HG03565 (cell line): ENCODE measurements around the gene LRP2BP.

Experiments
- ATAC-seq: cut with Tn5 transposase; IDR thresholded peaks from one replicate; pipeline ENCODE4 v1.9.1; 2021; ENCODE audit warnings: mild to moderate bottlenecking, moderate library complexity; ENCODE audit not compliant: unreplicated experiment

Gene LRP2BP

GRCh38 chr4:185362570-185362969 is 33.2 kb downstream of the LRP2BP start:
- ATAC-seq: peak; percentile 41

- ATAC-seq: no peak
Measured at GRCh38 chr4:185361872-185362271, 33.9 kb downstream of the LRP2BP start.

- no peak for ATAC-seq
Measured at GRCh38 chr4:185359767-185360446, 35.8 kb downstream of the LRP2BP start.

- no peak for ATAC-seq
Measured at GRCh38 chr4:185358959-185359358, 36.8 kb downstream of the LRP2BP start.

- no peak for ATAC-seq
Measured at GRCh38 chr4:185358514-185358913, 37.2 kb downstream of the LRP2BP start.

GRCh38 chr4:185357733-185358440 is 37.8 kb downstream of the LRP2BP start:
- ATAC-seq: no peak

GRCh38 chr4:185357211-185357610 is 38.5 kb downstream of the LRP2BP start:
- ATAC-seq: no peak

- no peak for ATAC-seq
Measured at GRCh38 chr4:185352741-185353140, 43.0 kb downstream of the LRP2BP start.

- ATAC-seq: no peak
Measured at GRCh38 chr4:185352202-185352601, 43.5 kb downstream of the LRP2BP start.

GRCh38 chr4:185351691-185352090 is 44.0 kb downstream of the LRP2BP start:
- ATAC-seq: no peak

GRCh38 chr4:185346975-185347601 is 48.6 kb downstream of the LRP2BP start:
- ATAC-seq: no peak

- ATAC-seq: peak; percentile 55
Measured at GRCh38 chr4:185344743-185345538, 50.8 kb downstream of the LRP2BP start.

GRCh38 chr4:185343726-185344581 is 51.8 kb downstream of the LRP2BP start:
- ATAC-seq: no peak

- peak; percentile 51 for ATAC-seq
Measured at GRCh38 chr4:185341841-185342240, 53.9 kb downstream of the LRP2BP start.

- no peak for ATAC-seq
Measured at GRCh38 chr4:185341377-185341776, 54.3 kb downstream of the LRP2BP start.

- no peak for ATAC-seq
Measured at GRCh38 chr4:185339941-185340340, 55.8 kb downstream of the LRP2BP start.

- ATAC-seq: no peak
Measured at GRCh38 chr4:185335579-185335978, 60.1 kb downstream of the LRP2BP start.

- ATAC-seq: no peak
Measured at GRCh38 chr4:185334326-185334725, 61.4 kb downstream of the LRP2BP start.

- ATAC-seq: peak; percentile 83
Measured at GRCh38 chr4:185332575-185333464, 62.9 kb downstream of the LRP2BP start.
